PC-9 (cell line): Measurements from ENCODE around the gene RUBCN.
"Not testable (repeated sequence)": the region's sequence is repeated elsewhere in the genome, so short reads cannot be mapped to it uniquely, and the experiment has no call there.

Experiments
- EZH2 ChIP-seq: fragments of 200-600 bp; sonication (generic); IDR thresholded peaks from 2 replicates; pipeline ENCODE4 v1.8.0; 2017; ENCODE audit warnings: antibody characterized with exemption, low read depth
- TF ChIP-seq, protein P1 (sequence below): fragments of 200-600 bp; sonication (generic); conservative IDR thresholded peaks from 2 replicates; pipeline ENCODE4 v1.6.1; 2017; ENCODE audit warnings: mixed run types, antibody characterized with exemption, mild to moderate bottlenecking, moderate library complexity

DNA sequence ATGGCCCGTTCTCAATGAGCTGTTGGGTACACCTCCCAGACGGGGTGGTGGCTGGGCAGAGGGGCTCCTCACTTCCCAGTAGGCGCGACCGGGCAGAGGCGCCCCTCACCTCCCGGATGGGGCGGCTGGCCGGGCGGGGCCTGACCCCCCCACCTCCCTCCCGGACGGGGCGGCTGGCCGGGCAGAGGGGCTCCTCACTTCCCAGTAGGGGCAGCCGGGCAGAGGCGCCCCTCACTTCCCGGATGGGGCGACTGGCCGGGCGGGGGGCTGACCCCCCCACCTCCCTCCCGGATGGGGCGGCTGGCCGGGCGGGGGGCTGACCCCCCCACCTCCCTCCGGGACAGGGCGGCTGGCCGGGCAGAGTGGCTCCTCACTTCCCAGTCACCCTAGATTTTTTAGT lies 5.2 kb downstream of the RUBCN start:
- TF ChIP-seq EZH2 = not testable (repeated sequence)
- TF ChIP-seq, protein P1, sequence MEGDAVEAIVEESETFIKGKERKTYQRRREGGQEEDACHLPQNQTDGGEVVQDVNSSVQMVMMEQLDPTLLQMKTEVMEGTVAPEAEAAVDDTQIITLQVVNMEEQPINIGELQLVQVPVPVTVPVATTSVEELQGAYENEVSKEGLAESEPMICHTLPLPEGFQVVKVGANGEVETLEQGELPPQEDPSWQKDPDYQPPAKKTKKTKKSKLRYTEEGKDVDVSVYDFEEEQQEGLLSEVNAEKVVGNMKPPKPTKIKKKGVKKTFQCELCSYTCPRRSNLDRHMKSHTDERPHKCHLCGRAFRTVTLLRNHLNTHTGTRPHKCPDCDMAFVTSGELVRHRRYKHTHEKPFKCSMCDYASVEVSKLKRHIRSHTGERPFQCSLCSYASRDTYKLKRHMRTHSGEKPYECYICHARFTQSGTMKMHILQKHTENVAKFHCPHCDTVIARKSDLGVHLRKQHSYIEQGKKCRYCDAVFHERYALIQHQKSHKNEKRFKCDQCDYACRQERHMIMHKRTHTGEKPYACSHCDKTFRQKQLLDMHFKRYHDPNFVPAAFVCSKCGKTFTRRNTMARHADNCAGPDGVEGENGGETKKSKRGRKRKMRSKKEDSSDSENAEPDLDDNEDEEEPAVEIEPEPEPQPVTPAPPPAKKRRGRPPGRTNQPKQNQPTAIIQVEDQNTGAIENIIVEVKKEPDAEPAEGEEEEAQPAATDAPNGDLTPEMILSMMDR = not testable (repeated sequence)
